ENCODE measurements around the gene SPAG17. TPM values are rescaled to one million over a fixed set of nuclear protein-coding genes. Genes with fewer than 3 reads are reported as not detected.

Gene SPAG17
- total RNA-seq, 2 experiments from 2014 or later: not detected

DNA sequence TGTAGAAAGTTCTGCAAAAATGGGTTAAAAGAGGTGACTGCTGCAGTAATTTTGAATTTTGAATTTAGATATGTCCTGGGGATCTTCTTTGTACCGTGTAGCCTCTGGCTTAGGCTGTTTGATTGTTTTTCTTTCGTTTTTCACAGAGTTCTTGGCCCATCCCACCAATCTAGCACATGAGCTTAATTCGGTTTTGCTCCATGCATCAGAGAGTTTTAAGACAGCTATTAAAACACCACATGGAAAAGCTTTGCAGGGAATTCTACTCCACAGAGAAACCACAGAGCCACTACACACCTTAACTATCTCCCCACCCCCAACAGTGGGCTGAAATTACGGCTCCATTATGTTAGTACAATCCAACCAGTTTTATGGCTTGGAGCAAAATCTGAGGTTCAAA is 25.5 kb downstream of the SPAG17 start:
- CTCF ChIA-PET (ENCODE audit: unreplicated experiment): no interaction called here

DNA sequence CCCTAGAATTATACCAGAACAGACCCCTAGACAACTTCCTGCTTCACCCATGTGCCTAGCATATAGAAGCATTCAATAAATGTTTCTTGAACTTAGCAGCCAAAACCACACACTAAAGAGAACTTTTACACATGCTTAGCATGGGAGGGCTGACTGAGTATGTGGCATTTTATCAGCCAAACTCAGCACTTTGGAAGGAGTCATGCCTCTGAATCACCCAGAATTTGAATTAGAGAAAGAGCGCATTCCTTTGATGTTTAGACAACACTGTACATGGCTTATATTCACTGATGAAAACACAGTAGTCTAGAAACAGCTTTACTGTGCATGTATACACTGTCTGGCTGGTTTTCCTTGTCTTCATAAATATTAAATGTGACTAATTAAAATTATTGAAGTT is 26.1 kb downstream of the SPAG17 start:
- no peaks in the 10 kb centered on the region for H3K9me3 ChIP-seq (ENCODE audit: low read length)
- no peak for TF ChIP-seq EZH2phosphoT487 (IDR thresholded peaks at IDR 0.05; ENCODE audit: borderline replicate concordance, low read depth, low read length)
- TF ChIP-seq, protein P1, sequence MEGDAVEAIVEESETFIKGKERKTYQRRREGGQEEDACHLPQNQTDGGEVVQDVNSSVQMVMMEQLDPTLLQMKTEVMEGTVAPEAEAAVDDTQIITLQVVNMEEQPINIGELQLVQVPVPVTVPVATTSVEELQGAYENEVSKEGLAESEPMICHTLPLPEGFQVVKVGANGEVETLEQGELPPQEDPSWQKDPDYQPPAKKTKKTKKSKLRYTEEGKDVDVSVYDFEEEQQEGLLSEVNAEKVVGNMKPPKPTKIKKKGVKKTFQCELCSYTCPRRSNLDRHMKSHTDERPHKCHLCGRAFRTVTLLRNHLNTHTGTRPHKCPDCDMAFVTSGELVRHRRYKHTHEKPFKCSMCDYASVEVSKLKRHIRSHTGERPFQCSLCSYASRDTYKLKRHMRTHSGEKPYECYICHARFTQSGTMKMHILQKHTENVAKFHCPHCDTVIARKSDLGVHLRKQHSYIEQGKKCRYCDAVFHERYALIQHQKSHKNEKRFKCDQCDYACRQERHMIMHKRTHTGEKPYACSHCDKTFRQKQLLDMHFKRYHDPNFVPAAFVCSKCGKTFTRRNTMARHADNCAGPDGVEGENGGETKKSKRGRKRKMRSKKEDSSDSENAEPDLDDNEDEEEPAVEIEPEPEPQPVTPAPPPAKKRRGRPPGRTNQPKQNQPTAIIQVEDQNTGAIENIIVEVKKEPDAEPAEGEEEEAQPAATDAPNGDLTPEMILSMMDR (conservative IDR thresholded peaks at IDR 0.05; ENCODE audit: low read length): no peak
- H3K79me2 ChIP-seq (ENCODE audit: insufficient read depth, low read depth, low read length): no peaks in the 10 kb centered on the region
- H3K4me1 ChIP-seq (ENCODE audit: insufficient read depth, low read length, poor library complexity, severe bottlenecking): no peaks in the 10 kb centered on the region
- H3K9me2 ChIP-seq (ENCODE audit: insufficient read depth, low read length): no peaks in the 10 kb centered on the region
- ChIA-PET POLR2A (interaction anchor here (1.1 to 1.7 kb wide), 2 partner anchors 11 to 19 kb away, joined by 3 to 4 read pairs; no protein-coding TSS in a partner anchor), CTCF (ENCODE audit: unreplicated experiment) (no interaction called here)
- no peak overlapping the region for H3K27ac ChIP-seq (ENCODE audit: low read depth, low read length, poor library complexity, severe bottlenecking)
- no peak for DNase-seq (ENCODE audit: low spot score)
- no peak overlapping the region for H2AFZ ChIP-seq (ENCODE audit: low read length)
- intact Hi-C loops (cut with micrococcal nuclease; ENCODE audit: unreplicated experiment): no loop called here
- BruUV-seq (replicated peaks): no TSS peak
- H3K4me2 ChIP-seq (ENCODE audit: low read length): no peak overlapping the region
- H3K36me3 ChIP-seq (ENCODE audit: insufficient read depth, low read length): no peaks in the 10 kb centered on the region
- no peak overlapping the region for H3K4me3 ChIP-seq (ENCODE audit: low read depth, low read length, poor library complexity, severe bottlenecking)
- H4K20me1 ChIP-seq (ENCODE audit: insufficient read depth, low read length): no peaks in the 10 kb centered on the region

More for the DNA sequence above, 25.5 kb downstream of the SPAG17 start:
- Histone ChIP-seq H3K79me2 (ENCODE audit: insufficient read depth, low read depth, low read length) (no peaks in the 10 kb centered on the region), H4K20me1 (ENCODE audit: insufficient read depth, low read length) (no peaks in the 10 kb centered on the region), H2AFZ (ENCODE audit: low read length) (no peak overlapping the region), H3K9me3 (ENCODE audit: low read length) (no peaks in the 10 kb centered on the region), H3K27ac (ENCODE audit: low read depth, low read length, poor library complexity, severe bottlenecking) (no peak overlapping the region), H3K4me1 (ENCODE audit: insufficient read depth, low read length, poor library complexity, severe bottlenecking) (no peaks in the 10 kb centered on the region), H3K36me3 (ENCODE audit: insufficient read depth, low read length) (no peaks in the 10 kb centered on the region), H3K4me3 (ENCODE audit: low read depth, low read length, poor library complexity, severe bottlenecking) (no peak overlapping the region), H3K9me2 (ENCODE audit: insufficient read depth, low read length) (no peaks in the 10 kb centered on the region), H3K4me2 (ENCODE audit: low read length) (no peak overlapping the region)
- no TSS peak for BruUV-seq (replicated peaks)
- DNase-seq (ENCODE audit: low spot score): no peak
- intact Hi-C loops (cut with micrococcal nuclease; ENCODE audit: unreplicated experiment): no loop called here
- no peak for TF ChIP-seq EZH2phosphoT487 (IDR thresholded peaks at IDR 0.05; ENCODE audit: borderline replicate concordance, low read depth, low read length)
- POLR2A ChIA-PET: interaction anchor here (0.7 to 1.7 kb wide), 3 partner anchors 10 to 350 kb away, joined by 3 to 4 read pairs (median 3); no protein-coding TSS in a partner anchor

DNA sequence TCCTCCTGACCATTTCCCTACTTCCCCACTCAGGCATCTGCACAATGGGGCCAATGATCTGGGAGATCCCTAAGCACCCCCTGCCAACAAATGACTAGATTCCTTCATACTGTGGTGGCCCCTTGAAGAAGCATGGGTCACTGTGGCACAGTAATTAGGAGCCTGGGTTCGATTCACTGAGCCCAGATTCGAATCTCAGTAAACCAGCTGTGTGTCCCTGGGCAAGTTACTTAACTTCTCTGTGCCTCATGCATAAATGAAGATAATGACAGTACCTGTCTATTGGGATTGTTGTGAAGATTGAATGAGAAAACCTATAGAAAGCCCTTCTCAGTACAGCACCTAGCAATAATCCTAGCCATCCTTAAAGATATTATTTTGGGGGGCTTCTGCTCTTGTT is 27.5 kb downstream of the SPAG17 start:
- TF ChIP-seq EZH2phosphoT487 (IDR thresholded peaks at IDR 0.05; ENCODE audit: borderline replicate concordance, low read depth, low read length): no peak
- TF ChIP-seq, protein P1 (conservative IDR thresholded peaks at IDR 0.05; ENCODE audit: low read length): no peak
- Histone ChIP-seq H2AFZ (ENCODE audit: low read length) (no peak overlapping the region), H3K27ac (ENCODE audit: low read depth, low read length, poor library complexity, severe bottlenecking) (no peak overlapping the region), H3K4me1 (ENCODE audit: insufficient read depth, low read length, poor library complexity, severe bottlenecking) (no peaks in the 10 kb centered on the region), H3K36me3 (ENCODE audit: insufficient read depth, low read length) (no peaks in the 10 kb centered on the region), H3K4me3 (ENCODE audit: low read depth, low read length, poor library complexity, severe bottlenecking) (no peak overlapping the region), H3K9me3 (ENCODE audit: low read length) (no peaks in the 10 kb centered on the region), H3K4me2 (ENCODE audit: low read length) (no peak overlapping the region), H4K20me1 (ENCODE audit: insufficient read depth, low read length) (no peaks in the 10 kb centered on the region), H3K9me2 (ENCODE audit: insufficient read depth, low read length) (no peaks in the 10 kb centered on the region), H3K79me2 (ENCODE audit: insufficient read depth, low read depth, low read length) (no peaks in the 10 kb centered on the region)
- intact Hi-C loops (cut with micrococcal nuclease; ENCODE audit: unreplicated experiment): no loop called here
- no TSS peak for BruUV-seq (replicated peaks)
- ChIA-PET POLR2A (interaction anchor here (0.6 kb wide), 1 partner anchor 85 kb away, joined by 3 read pairs; no protein-coding TSS in a partner anchor), CTCF (ENCODE audit: unreplicated experiment) (no interaction called here)
- no peak for DNase-seq (ENCODE audit: low spot score)

All from OCI-LY7 (cell line).